ENCODE data around the gene SOX3.

SOX3 gene

GRCh38 chrX:140504371-140505324, at the start of gene SOX3:
Gene SOX3 (minus strand): TSS chrX:140505069. CDS start chrX:140505060, 9 bp downstream.
- no peak for DNase-seq

GRCh38 chrX:140548985-140549384, 44.1 kb upstream of the SOX3 start:
- no peak for DNase-seq

- no peak for DNase-seq
Measured at GRCh38 chrX:140526171-140526570, 21.3 kb upstream of the SOX3 start.

GRCh38 chrX:140525448-140525847, 20.6 kb upstream of the SOX3 start:
- DNase-seq = no peak

GRCh38 chrX:140524556-140524955, 19.7 kb upstream of the SOX3 start:
- DNase-seq = no peak

GRCh38 chrX:140521393-140521792, 16.5 kb upstream of the SOX3 start:
- DNase-seq = no peak

GRCh38 chrX:140514554-140514953, 9.7 kb upstream of the SOX3 start:
- DNase-seq = no peak

GRCh38 chrX:140510895-140511295, 6.0 kb upstream of the SOX3 start:
- no peak for DNase-seq

GRCh38 chrX:140510306-140510676, 5.4 kb upstream of the SOX3 start:
- no peak for DNase-seq

GRCh38 chrX:140509468-140510305, 4.8 kb upstream of the SOX3 start:
- no peak for DNase-seq

- DNase-seq = no peak
Measured at GRCh38 chrX:140508958-140509357, 4.1 kb upstream of the SOX3 start.

GRCh38 chrX:140507982-140508305, 3.1 kb upstream of the SOX3 start:
- DNase-seq = no peak

GRCh38 chrX:140507223-140507981, 2.5 kb upstream of the SOX3 start:
- no peak for DNase-seq

GRCh38 chrX:140505421-140506337, 810 bp upstream of the SOX3 start:
- no peak for DNase-seq

GRCh38 chrX:140503714-140504351, 1.0 kb downstream of the SOX3 start:
- no peak for DNase-seq

GRCh38 chrX:140503238-140503601, 1.6 kb downstream of the SOX3 start:
- DNase-seq = no peak

- no peak for DNase-seq
Measured at GRCh38 chrX:140502491-140503237, 2.2 kb downstream of the SOX3 start.

GRCh38 chrX:140501940-140502468, 2.9 kb downstream of the SOX3 start:
- DNase-seq = no peak

GRCh38 chrX:140501321-140501720, 3.5 kb downstream of the SOX3 start:
- DNase-seq = no peak

GRCh38 chrX:140500441-140500840, 4.4 kb downstream of the SOX3 start:
- no peak for DNase-seq

GRCh38 chrX:140495739-140496138, 9.1 kb downstream of the SOX3 start:
- no peak for DNase-seq
